Sciatic nerve (tissue), 2 donors: ENCODE data around the gene NTNG1. TPM values are rescaled to one million over a fixed set of nuclear protein-coding genes. Genes with fewer than 3 reads are reported as not detected.
"Not testable (repeated sequence)": the region's sequence is repeated elsewhere in the genome, so short reads cannot be mapped to it uniquely, and the experiment has no call there.

Experiments used
- ATAC-seq: fragments of 200-7000 bp; cut with Tn5 transposase; one replicate; pipeline ENCODE4 v1.9.1; 2020; ENCODE audit warnings: mild to moderate bottlenecking, moderate library complexity
- DNase-seq: peaks from one replicate; pipeline ENCODE4 v3.0.0-alpha.2; 2020; ENCODE audit warnings: low spot score
- intact Hi-C: fragments of 100-400 bp; cut with DNase I; formaldehyde crosslinking; loops from one replicate; pipeline ENCODE4 v1.14.2; 2022
- total RNA-seq: library from RNA; stranded (reverse); fragmentation: NEBNext Ultra II Directional; extraction: Animal tissue kit (Norgen Biotek cat#: 25700); gene quantifications from one replicate; pipeline ENCODE4 v1.2.1, GENCODE V29; 2021
- donor health status: DM: no; HTN: no; CAD: no.
- donor health status: DM: no; HTN: no; CAD: no.

The NTNG1 gene
- total RNA-seq, 1 donor from 2014 or later: 8.2 TPM

DNA sequence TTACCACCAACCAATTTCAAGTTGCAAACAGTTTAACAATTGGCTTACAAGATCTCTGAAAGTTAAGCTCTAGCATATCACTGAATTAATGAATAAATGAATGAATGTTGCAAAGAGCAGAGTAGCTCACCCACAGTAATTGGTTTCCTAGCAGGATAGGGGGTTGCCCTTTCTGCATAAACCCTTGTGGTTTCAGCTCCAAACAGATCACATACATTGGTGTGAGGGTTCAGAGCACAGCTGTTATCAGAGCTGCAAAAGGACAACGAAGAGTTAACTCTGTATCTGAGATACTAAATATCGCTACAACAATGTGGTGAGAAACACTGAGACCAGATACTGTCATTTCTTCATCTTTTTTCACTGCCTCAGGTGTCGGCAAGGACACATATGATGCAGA is 46.6 kb downstream of the NTNG1 start:
- no peak for DNase-seq
- intact Hi-C loops: no loop called here
- ATAC-seq: no peak

DNA sequence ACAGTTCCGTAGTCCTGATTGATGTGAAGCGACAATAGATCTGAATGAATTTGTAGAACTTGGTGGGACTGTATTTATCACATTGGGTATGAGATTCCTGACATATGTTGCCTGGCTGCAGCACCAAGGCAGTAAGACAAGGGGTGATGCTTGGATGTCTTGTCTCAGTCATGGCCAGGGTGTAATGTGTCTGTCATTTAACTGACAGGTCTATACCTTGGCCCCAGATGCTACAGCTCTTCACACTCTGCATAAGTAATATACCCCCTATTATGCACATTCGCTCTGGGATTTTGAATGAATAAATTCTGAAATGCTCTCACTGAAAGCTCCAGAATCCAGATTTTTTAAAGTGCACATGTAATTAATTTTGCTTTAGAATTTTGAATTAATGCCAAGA is 47.3 kb downstream of the NTNG1 start:
- intact Hi-C loops: no loop called here
- no peak for DNase-seq
- no peak for ATAC-seq

DNA sequence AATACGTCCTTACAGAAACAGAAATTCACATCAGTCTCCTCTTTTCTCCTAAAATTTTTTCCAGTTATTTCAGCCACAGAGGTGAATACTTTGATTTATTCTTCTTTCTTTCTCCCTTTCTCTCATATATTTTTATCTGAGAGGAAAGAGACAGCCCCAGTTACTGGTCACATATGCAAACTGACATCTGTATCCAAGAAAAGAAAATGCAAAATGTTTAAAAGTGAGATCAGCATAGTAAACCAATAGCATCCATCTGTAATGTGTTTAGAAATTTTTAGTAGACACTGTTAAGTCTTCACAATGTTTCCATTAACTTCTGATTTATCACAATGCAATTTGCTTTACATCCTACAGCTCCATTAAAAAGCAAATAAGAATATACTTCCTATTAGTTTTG is 53.5 kb downstream of the NTNG1 start:
- intact Hi-C loops: no loop called here
- ATAC-seq (no peak), DNase-seq (no peak)

DNA sequence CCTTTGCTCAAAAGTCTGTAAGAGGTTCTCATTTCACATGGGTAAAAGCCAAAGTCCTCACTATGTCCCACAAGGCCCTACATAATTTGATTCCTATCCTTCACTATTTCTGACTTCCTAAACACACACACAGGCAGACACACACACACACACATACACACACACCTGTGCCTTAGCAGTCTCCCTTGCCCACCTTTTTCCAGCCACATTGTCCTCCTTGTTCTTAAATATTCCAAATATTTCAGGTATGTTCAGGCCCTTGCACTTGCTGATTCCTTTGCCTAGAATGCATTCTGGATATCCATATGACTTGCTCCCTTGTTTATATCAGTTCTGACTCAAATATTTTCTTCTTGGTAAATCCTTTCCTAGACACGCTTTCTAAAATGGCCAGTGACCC is 54.6 kb downstream of the NTNG1 start:
- ATAC-seq: no peak
- DNase-seq: no peak
- intact Hi-C loops: no loop called here

DNA sequence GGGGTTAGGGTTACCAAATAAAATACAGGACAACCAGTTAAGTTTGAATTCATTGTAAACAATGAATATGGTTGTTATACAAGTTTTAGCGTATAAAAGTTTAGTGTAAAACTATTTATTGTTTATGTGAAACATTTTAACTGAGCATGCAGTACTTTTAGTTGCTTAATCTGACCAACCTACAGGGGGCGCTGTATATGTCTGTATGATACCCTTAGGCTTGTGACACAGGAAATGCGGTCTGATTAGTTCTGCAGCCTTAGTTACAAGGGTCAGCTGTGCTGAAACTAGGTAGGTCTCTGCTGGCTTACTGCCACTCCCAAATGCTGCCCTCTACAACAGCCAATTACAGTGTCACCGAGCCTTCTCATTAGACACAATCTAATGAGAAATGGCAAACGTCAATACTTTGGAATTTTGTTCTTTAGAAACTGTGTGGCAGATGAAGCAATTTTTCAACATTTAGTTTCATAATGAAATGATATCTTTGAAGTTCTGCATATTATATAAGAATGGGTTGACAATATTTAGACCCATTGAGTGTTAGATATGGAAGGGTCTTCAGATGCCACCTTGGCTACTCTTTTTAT is 56.2 kb downstream of the NTNG1 start:
- intact Hi-C loops: no loop called here
- DNase-seq (no peak), ATAC-seq (no peak)

DNA sequence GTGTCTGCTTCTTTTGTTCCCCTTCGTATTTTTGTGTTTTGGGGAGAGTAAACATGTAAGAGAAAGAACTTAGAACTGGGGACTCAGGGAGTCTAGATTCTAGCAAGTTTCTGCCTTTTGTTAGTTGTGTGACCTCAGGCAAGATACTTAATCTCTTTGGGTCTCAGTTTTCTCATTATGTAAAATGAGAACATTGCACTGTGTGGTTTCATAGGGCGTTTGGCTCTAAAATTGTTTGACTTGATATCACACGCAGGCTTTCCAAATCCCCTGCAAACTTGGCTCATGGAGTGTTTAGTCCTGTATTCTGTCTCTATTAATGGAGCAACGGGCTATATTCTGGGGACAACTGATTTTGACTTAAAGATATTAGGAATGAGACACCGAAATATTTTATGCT is 57.7 kb downstream of the NTNG1 start:
- peak; percentile 60 for ATAC-seq
- intact Hi-C loops: no loop called here

DNA sequence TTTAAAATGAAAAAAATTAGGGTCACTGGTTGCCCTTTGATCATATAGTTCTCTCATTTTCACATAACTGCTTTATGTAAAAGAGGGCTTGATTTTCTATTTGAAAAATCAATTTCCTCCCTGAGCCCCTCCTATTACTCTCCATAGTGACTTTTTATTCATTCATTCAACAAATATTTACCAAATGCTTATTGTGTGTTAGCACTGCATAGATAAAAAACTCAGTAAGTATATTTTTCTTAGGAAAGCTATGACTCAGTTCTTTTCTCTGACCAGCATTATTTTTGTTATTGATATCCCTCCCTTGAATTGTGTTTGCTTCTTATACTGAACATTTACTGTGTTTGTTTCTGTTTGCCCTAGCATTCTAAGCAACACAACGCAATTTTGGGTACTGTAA is 59.8 kb downstream of the NTNG1 start:
- no peak for ATAC-seq
- intact Hi-C loops: no loop called here

More for the DNA sequence above, 57.7 kb downstream of the NTNG1 start:
- DNase-seq: no peak

DNA sequence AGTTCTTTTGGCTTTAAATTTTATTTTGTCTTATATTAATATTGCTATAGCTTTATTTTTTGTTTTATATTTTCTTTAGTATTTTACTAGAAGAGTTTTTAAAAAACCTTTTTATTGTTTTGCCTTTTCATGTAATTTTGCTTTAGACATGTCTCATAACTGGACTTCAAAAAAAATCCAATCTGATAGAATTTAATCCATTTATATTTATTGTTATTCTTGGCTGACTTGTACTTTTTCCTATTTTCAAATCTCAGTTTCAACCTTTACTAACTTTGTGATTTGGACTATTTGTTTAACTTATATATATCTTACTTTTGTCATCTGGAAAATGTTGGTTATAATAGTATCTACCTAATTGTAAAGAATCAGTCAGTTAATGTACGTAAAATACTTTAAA is 61.2 kb downstream of the NTNG1 start:
- intact Hi-C loops: no loop called here
- DNase-seq (no peak), ATAC-seq (no peak)

More for the DNA sequence above, 59.8 kb downstream of the NTNG1 start:
- no peak for DNase-seq

DNA sequence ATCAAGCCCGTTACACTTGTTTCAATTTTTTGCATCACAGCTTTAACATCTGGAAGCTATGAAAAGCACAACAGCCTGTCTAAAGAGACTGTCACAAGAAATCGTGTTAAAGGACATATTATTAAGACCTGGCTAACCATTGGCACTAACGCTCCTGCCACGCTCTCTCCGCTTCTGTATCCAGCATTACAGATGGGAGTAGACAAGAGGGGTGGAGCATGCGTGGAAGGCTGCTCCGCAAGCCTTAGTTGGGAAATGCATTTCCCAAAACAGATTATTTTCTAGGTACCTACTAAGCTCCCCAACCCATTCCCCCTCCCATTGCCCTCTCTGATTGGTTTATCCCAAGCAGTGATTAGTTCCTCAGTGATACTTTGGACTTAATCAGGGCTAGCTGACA is 72.4 kb downstream of the NTNG1 start:
- intact Hi-C loops: loop anchor here (2.0 kb wide), 1 partner anchor 48 kb away; no protein-coding TSS in a partner anchor
- no peak for DNase-seq
- ATAC-seq: no peak

DNA sequence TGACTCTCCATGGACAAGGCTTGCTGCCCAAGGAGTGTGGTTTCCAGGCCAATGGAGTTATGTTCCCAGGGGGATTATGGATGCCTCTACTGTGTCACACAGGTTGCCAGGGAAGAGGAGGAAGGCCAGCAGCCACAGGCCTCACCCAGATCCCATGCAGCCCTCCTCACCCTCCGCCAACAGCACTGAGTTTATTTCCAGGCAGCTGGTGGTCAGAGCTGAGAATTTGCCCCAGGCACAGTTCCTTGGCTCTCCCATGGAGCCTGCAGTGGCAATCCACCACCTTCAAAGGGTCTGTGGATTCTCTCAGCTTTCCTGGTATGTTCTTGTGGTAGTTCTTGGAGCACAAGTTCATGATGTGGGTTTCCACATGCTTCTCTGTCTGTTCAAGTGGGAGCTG is 79.2 kb downstream of the NTNG1 start:
- DNase-seq: no peak
- ATAC-seq: no peak
- intact Hi-C loops: no loop called here

DNA sequence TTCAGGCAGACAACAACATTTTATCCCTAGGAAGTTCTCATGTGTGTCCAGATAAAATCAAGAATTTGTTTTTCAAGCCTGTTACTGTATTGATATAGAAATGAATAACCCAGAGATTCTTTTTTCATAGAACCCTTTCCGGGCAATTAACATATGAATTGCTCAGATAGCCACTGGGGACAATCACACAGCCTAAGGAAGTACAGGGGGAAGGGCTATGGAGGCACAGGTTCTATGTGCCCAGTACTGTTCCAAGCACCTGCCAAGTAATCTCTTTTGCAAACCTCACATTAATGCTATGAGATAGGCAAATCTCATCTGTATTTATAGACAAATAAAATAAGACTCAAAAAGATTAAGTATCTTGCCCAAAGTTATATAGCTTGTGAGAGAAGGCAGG is 84.9 kb downstream of the NTNG1 start:
- intact Hi-C loops: no loop called here
- DNase-seq: no peak
- ATAC-seq: no peak

DNA sequence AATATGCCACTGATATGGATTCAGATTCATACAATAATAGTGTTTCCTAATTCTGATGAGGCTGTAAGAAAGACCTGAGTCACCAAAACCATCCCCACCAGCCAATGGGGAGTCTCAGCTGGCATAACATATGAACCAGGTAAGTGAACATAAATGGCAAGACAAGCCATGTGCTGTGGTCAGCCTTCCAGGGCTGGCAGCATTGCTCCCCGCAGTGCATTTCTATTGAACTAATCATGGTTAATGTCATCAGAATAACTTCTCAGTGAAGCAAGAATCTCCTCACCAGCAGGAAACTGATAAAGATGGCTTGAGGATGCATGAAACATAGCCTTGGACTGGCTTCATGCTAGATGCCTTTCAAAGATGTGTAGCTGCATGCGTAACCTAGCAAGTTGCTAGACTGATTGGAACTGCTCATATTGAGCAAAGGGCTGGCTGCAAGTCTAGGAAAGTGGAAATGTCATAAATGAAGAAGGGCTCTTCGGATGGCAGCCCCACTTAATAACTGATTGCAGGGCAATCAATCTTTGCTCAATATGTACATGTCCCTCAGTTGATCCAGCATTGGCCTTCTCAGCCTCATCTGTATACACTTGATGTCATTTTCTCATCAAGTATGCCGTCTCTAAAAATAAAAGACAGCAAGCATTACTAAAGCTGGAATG is 88.0 kb downstream of the NTNG1 start:
- intact Hi-C loops: no loop called here
- ATAC-seq (no peak), DNase-seq (no peak)

DNA sequence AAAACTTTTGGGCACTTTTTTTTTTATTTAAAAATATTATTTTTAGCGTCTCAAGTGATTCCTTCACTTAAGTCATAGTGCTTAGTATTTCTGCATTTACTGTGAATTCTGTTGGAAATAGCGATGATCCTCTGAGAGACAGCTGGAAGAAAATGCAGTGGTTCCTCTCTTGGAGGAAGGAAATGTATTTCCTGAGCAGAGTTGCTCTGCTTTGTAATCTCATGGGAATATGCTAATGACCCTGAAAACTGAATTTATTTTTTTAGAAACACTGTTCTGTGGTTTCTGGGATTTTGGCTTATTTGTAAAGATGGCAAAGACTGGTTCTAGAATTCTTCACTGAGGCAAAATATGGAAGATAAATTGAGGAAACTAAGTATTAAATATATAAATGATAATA is 88.9 kb downstream of the NTNG1 start:
- intact Hi-C loops: no loop called here
- DNase-seq: no peak
- ATAC-seq: no peak

DNA sequence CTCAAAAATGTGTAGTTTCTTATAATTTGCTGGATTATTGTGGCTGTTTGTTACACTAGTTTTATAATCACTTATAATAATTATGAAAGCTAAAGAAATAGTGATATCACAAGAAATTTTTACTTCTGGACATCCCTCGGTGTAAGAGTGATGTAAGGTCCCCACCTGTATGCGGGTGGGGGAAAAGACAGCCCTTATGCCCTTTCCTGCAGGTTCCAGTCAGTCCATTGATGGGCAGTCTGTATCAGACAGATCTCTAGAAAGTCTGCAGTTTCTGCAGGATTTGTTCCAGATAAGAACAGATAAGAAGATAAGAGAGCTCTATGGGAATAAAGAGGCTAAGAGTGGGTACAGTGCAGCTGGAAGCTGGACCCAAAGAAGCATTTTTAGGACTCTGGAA is 89.3 kb downstream of the NTNG1 start:
- ATAC-seq: no peak
- no peak for DNase-seq
- intact Hi-C loops: no loop called here

DNA sequence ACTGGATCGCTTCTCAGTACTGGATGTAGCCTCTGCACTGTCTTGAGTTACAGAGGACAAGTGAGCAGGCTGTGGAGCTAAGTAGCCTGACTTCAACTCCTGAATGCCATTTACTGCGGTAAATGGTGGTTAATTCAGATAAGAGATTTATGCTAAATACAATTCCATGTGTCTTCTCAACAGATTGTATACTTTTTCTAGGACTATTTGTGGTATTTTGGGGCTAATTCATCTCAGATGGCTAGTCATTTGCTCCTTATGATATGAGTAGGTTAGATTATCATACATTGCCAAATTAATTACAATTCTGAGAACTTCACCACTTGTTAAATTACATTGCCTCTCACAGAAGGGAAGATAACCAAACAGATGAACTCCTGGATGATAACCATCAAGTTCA is 90.5 kb downstream of the NTNG1 start:
- intact Hi-C loops: no loop called here
- DNase-seq (no peak), ATAC-seq (no peak)

DNA sequence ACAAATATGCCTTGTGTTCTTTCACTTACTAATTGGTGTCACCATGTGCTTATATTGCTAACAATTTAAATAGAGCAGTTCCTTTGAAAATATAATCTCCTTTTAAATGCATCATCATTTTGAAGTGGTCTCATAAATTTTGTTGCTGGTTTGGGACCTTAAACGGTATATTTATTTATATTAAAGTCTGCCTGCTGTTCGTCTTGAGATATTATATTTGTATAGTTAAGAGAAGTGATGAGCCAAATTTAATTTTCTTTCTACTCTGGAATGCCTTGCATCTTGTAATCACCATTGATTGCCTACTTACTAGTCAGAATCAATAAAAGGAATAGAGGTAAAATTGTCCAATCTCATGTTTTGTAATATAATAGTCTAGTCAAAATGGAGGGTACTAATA is 91.6 kb downstream of the NTNG1 start:
- DNase-seq (no peak), ATAC-seq (no peak)
- intact Hi-C loops: no loop called here

DNA sequence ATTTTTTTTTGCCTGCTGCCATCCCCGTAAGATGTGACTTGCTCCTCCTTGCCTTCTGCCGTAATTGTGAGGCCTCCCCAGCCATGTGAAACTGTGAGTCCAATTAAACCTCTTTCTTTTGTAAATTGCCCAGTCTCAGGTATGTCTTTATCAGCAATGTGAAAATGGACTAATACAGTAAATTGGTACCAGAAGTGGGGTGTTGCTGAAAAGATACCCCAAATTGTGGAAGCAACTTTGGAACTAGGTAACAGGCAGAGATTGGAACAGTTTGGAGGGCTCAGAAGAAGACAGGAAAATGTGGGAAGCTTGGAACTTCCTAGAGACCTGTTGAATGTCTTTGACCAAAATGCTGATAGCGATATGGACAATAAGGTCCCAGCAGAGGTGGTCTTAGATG is 95.9 kb downstream of the NTNG1 start:
- ATAC-seq, DNase-seq, intact Hi-C loops: not testable (repeated sequence)

DNA sequence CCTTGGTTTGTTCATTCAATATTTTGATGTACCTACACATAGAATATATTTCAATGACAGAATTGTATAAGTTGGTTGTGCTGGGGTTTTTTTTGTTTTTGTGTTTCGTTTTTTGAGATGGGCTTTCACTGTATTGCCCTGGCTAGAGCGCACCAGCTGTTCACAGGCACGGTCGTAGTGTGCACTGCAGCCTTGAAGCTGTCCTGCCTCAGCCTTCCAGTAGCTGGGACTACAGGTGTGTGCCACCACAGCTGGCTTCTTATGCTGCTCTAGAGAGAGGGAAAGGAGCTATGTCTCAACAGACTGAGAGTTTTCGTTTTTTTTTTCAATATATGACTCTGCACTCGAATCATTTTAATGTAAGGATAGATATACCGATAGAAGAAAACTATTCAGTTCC is 102.6 kb downstream of the NTNG1 start:
- ATAC-seq (no peak), DNase-seq (no peak)
- intact Hi-C loops: no loop called here

DNA sequence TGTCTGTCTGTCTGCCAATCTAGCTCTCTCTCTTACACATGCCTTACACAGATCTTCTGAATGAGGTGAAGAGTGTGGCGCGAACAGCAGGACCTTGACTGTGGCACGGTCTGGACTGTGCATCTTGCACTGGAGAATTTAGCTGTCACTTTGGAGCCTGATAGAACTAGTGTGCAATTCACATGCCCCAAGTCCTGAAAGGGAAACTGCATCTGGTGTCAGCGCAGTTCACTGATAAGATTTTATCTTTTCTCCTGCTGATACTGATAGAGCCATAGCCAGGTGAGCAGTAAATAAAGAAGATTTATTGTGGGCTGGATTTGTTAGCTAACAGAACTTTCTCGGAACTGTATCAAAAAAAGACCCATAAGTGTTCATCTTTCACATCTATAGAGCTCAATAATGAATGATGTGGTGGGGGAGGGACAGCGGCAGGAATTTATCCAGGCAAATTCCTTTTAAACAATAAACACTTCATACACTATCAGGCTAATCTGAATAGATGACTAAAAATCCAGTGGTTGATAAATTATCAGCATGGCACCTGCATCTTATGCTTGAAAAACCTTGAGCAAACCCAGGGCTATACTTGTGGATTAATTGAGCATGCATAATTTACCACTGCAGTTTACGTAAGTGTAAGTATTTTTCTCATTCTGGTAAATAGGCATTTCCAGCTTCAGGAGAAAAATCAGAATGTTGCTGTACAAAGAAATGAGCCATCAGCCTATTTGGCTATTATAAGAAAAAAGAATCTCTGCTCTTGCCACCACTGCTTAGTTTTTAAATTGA is 104.1 kb downstream of the NTNG1 start:
- intact Hi-C loops: no loop called here
- DNase-seq (no peak), ATAC-seq (no peak)

DNA sequence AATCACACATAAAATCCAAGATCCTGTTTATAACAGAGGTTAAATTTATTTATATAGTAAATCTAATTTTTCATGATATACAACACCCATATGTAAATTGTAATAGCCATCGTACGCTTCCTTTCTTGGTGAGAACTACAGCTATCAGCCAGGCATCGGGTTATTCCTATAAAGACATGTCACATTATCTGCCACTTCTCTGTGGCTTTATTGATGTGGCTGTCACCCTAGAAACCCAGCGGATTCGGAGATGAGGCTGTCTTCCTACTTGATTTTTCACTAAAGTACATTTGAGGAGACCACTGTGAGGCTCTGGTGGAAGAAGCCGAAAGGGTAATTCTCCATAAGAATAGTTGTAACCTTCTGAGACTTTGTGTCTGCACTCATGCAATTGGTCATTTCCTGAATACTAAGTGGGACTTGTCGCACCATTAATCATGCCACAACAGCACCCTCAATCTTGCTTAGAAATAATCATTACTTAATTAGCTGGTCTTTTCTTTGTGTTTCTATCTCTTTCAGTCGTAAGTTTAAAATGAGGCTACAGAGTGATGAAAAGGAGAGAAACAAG is 106.0 kb downstream of the NTNG1 start:
- intact Hi-C loops: no loop called here
- DNase-seq (no peak), ATAC-seq (no peak)
